Measurements from ENCODE around the gene STIP1. TPM values are rescaled to one million over a fixed set of nuclear protein-coding genes. Genes with fewer than 3 reads are reported as not detected.

STIP1 gene
- total and polyA plus RNA-seq, 9 of the 15 experiments (the other 6 are each of a cell fraction or from before 2014, with no cell fraction given) = 58.1 to 465 (median 346) TPM

DNA sequence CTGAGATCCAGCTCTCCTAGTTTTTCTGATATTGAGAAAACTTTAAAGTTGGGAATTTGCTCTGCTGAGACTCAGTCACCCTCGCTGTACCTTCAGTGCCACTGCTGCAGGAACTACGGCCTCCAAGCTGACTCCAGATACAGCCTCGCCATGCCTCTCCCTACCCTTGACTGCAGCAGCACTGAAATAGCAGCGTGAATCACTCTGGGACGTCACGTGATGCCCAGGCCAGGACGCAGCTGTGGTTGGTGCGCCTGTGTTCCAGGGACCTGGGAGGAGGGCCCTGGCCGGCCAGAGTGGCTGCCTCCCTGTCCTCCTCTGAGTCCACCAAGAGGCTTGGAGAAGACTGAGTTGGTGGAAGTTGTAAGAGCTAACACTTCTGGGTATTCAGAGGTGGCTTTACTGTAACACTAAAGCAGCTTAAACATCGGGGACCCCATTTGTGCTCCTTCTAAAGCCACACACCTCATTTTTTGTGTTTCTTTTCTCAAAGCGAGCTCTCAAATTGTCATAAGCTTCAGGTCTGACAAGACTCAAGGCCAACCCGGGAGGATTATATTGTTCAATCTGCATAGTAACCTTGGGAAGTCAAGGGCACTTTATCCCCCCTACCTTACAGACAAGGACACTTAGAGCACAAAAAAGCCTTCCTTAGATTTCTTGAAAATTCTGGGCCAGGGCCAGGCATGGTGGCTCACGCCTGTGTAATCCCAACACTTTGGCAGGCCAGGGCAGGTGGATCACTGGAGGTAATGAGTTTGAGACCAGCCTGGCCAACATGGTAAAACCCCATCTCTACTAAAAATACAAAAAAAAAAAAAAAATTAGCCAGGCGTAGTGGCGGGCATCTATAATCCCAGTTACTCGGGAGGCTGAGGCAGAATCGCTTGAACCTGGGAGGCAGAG is 4.2 kb upstream of the STIP1 start (continued):
- TF ChIP-seq, protein P1, sequence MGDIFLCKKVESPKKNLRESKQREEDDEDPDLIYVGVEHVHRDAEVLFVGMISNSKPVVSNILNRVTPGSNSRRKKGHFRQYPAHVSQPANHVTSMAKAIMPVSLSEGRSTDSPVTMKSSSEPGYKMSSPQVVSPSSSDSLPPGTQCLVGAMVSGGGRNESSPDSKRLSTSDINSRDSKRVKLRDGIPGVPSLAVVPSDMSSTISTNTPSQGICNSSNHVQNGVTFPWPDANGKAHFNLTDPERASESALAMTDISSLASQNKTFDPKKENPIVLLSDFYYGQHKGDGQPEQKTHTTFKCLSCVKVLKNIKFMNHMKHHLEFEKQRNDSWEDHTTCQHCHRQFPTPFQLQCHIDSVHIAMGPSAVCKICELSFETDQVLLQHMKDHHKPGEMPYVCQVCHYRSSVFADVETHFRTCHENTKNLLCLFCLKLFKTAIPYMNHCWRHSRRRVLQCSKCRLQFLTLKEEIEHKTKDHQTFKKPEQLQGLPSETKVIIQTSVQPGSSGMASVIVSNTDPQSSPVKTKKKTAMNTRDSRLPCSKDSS (IDR thresholded peaks at IDR 0.05; ENCODE audit: low read depth, partially characterized antibody) = no peak
- no peak for TF ChIP-seq ZNF212 (CRISPR knock-in tag; IDR thresholded peaks at IDR 0.05)
- peak; percentile 53; the same call in 1 of the 2 replicates for TF ChIP-seq PHF8 (IDR thresholded peaks at IDR 0.05; ENCODE audit: borderline replicate concordance, low read length)
- TF ChIP-seq SMARCA5 (IDR thresholded peaks at IDR 0.05) = no peak
- peak; percentile 74 for TF ChIP-seq RBFOX2 (IDR thresholded peaks at IDR 0.05; ENCODE audit: low read depth, low read length)
- no peak for TF ChIP-seq PHTF2 (CRISPR knock-in tag; IDR thresholded peaks at IDR 0.05)
- no peak for TF ChIP-seq ATF1 (CRISPR knock-in tag; IDR thresholded peaks at IDR 0.05)
- peak; percentile 64 for TF ChIP-seq ATF1 (tag; IDR thresholded peaks at IDR 0.05)
- TF ChIP-seq, protein P2, sequence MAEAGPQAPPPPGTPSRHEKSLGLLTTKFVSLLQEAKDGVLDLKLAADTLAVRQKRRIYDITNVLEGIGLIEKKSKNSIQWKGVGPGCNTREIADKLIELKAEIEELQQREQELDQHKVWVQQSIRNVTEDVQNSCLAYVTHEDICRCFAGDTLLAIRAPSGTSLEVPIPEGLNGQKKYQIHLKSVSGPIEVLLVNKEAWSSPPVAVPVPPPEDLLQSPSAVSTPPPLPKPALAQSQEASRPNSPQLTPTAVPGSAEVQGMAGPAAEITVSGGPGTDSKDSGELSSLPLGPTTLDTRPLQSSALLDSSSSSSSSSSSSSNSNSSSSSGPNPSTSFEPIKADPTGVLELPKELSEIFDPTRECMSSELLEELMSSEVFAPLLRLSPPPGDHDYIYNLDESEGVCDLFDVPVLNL (CRISPR knock-in tag; IDR thresholded peaks at IDR 0.05; ENCODE audit: low read depth) = no peak
- TF ChIP-seq HCFC1 (IDR thresholded peaks at IDR 0.05; ENCODE audit: low read depth, low read length) = 0 out of 2 replicates have a peak, but pooled peaks have one; percentile 14
- peak; percentile 54 for TF ChIP-seq EP400 (IDR thresholded peaks at IDR 0.05)
- TF ChIP-seq ZNF431 (CRISPR knock-in tag; IDR thresholded peaks at IDR 0.05) = no peak
- no peak for TF ChIP-seq MBD2 (IDR thresholded peaks at IDR 0.05; ENCODE audit: borderline replicate concordance, low read depth)
- TF ChIP-seq MYC (IDR thresholded peaks at IDR 0.05; ENCODE audit: low read depth, low read length) = peak; percentile 47; the same call in 1 of the 2 replicates
- TF ChIP-seq MYC (CRISPR knock-in tag; IDR thresholded peaks at IDR 0.05; ENCODE audit: borderline replicate concordance, low read depth) = no peak; the same call in 1 of the 2 replicates
- TF ChIP-seq MEF2D (tag; conservative IDR thresholded peaks at IDR 0.05; ENCODE audit: low read depth) = peak; percentile 46; the same call in 1 of the 2 replicates
- TF ChIP-seq TBP (optimal IDR thresholded peaks at IDR 0.05; ENCODE audit: low read depth, low read length) = peak; percentile 85
- TF ChIP-seq CBFA2T3 (IDR thresholded peaks at IDR 0.05) = peak; percentile 41
- TF ChIP-seq, protein P3, sequence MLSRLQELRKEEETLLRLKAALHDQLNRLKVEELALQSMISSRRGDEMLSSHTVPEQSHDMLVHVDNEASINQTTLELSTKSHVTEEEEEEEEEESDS (CRISPR knock-in tag; IDR thresholded peaks at IDR 0.05) = no peak
- TF ChIP-seq TGIF2 (CRISPR knock-in tag; IDR thresholded peaks at IDR 0.05) = no peak
- peak in 2 of 3 experiments; percentile 10 to 43 for TF ChIP-seq YY1 (IDR thresholded peaks at IDR 0.05; ENCODE audit: borderline replicate concordance in 1 of 3, control insufficient read depth in 1 of 3, extremely low read depth in 1 of 3, insufficient read depth in 3 of 3, insufficient read length in 1 of 3, insufficient replicate concordance in 2 of 3, low read depth in 1 of 3, low read length in 2 of 3)
- TF ChIP-seq NRF1 (conservative IDR thresholded peaks at IDR 0.05 in 1 of 2, IDR thresholded peaks at IDR 0.05 in 1 of 2) = peak; percentile 85 to 88
- no peak for TF ChIP-seq KDM2B (CRISPR knock-in tag; IDR thresholded peaks at IDR 0.05)
- 0 out of 4 replicates have a peak, but pooled peaks of 1 of the 2 experiments have one; percentile 40 for TF ChIP-seq NONO (IDR thresholded peaks at IDR 0.05; ENCODE audit: low read depth in 2 of 2, low read length in 1 of 2)
- TF ChIP-seq, protein P4, sequence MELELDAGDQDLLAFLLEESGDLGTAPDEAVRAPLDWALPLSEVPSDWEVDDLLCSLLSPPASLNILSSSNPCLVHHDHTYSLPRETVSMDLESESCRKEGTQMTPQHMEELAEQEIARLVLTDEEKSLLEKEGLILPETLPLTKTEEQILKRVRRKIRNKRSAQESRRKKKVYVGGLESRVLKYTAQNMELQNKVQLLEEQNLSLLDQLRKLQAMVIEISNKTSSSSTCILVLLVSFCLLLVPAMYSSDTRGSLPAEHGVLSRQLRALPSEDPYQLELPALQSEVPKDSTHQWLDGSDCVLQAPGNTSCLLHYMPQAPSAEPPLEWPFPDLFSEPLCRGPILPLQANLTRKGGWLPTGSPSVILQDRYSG (tag; conservative IDR thresholded peaks at IDR 0.05; ENCODE audit: low read depth) = no peak
